Endothelial cell of hepatic sinusoid (primary cell): ENCODE results near the gene SLC43A1.
"Not testable (repeated sequence)": the region's sequence is repeated elsewhere in the genome, so short reads cannot be mapped to it uniquely, and the experiment has no call there.

ENCODE experiments used
- in situ Hi-C: cut with HindIII; loops from 2 replicates; pipeline ENCODE4 v1.10.0; 2017; ENCODE audit warnings: low sequenced_read_pairs

Gene SLC43A1

DNA sequence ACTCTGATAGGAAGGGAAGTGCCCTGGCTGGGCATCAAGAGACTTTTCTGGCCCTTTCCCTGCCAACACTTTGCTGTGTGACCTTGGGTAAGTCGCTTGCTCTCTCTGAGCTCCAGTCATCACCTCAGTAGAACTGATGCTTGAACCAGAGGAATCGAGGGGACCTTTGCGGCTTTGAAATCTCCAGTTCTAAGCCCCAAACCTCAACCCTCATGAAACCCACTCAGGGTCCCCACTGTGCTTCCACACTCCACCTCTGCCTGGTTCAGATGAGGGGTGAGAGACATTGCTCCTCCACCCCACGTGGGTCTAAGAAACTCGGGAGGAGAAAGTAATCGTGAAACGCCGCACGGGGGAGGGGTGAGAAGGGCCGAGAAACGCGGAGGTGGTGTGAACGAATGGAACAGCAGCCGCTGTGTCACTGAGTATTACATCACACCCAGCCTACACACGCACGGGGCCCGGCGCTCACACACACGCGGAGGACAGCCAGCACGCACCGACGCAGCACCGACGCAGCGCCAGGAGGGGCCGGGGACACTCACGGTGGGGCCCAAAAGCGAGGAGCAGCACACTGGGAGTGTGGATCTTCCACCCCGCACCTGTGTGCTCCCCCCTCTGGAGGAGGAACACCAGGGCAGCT is 50.8 kb downstream of the SLC43A1 start:
- in situ Hi-C loops, result no loop called here

DNA sequence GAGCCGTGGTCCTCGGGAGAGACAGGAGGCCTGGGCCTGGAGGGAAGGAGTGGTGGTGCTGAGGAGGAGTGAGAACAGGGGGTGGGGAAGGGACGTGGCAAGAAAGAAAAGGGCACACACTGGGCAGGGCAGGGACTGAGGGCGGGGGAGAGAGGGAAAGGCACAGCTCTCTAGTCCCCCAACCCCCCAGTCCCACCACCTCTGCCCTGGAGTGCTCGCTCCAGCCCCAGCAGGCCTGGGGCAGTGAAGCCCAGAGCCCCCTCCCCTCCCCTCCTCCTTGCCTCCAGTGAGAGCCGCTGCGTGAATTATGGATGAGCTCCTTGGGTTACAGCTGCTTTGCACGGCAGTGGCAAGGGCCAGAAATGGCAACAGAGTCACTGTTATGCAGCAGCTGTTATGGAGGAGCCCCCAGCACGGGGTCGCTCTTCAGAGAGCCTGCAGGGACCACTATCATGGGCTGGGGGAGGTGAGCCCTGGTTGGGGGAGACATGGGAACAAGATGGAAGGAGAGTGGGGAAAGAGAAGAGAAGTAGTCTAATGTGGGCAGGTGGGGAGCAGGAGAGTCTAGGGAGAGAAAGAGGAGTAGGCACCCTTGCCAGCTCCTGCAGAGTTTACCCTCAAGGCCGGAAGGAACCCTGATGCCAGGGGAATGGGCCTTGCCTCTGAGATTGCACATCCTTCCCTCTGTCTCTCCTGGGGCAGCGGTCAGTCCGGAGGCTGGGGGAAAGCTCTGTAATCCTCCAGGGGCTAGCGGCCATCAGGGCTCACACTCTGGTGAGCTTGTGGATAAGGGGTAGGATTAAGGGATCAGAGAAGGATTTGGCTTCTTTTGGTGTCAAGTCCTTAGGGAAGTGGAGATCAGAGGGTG is 51.6 kb downstream of the SLC43A1 start:
- in situ Hi-C loops, result no loop called here

DNA sequence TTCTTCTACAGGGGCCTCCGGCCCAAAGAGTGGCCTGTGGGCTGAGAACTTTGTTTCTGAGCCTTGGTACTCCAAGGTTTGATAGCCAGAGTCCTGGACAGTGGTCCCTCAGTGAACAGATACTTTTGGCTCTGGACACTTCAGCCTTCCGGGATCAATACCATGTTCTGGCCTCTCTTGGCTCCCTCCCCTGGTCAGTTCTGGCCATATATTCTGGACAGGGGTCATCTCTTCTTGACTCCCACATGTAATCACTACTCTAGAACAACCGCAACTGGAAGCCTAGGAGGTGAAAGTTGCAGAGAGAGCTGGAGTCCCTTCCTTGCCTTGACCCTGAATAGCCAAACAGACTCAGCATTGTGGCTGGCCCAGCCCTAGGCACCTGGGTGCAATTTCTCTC is 52.9 kb downstream of the SLC43A1 start:
- in situ Hi-C loops, result no loop called here

DNA sequence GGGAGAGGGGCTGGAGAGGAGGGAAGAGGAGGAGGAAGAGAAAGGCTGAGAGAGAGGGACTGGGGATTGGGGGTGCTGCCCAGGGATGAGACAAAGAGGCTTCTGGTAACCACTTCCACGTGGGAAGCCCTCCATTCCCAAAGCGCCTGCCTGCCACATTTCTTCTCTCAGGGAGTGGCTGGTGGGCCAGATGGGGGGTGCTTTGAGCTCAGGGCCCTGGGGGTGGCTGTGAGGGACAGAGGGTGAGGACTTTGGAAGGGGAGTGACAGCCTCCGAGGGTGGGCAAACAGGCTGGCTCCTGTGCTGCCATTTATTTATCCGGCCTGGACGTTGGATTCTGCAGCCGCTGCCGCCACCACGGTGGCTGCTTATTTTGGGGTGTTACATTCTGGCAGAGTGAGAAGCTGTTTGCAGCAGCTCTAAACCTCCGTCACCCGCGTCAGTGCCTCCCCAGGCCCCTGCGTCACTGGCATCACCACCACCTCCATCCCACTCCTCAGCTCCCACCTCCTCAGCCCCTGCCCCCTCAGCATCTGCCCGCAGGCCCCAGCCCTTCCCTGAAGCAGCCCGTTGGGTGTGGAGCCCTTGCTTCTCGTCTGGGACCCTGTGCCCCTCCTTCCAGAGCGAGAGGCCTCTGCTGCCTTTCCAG is 53.5 kb downstream of the SLC43A1 start:
- in situ Hi-C loops, result no loop called here

DNA sequence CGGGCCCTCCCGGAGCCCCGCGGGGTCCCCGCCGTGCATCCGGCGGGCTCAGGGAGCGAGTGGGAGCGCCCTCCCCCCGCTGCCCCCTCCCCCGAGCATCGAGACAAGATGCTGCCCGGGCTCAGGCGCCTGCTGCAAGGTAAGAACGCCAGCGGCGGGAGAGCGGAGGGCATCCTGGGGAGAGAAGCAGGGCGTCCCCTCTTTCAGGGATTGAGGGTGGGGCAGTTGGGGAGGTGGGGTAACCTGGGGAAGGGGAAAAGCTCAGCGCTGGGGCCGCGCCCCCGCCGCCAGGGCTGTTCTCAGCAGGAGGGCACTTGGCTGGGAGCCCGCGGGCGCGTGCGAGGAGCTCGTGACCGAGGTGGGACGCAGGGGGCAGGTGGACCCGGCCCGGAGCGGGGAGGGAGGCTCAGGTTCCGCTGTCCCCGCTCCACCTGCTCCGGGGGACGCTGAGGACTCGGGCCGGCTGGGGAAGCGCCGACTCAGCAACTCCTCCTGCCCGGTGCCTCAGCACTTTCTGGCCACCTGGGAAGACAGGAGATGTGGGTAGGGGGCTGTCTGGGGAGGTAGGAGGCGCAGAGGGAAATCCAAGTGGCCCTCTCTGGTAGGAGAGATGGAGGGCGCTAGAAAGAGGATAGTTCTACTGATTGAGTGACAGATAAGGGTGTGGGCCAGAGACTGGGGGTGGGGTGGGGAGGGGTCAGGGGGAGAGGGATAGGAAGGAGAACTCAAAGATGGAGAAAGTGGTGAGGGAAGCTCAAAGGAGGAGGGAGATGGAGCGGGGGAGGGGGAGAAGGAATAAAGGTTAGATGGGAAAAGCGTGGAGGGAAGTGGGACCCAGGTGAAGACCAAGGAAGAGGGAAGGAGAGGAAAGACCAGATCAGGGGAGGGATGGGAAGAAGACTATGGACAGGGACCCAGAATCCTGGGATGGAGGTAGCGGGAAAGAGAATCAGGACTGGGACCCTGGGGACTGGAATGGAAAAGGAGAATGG is 54.4 kb downstream of the SLC43A1 start:
- in situ Hi-C loops, result no loop called here

DNA sequence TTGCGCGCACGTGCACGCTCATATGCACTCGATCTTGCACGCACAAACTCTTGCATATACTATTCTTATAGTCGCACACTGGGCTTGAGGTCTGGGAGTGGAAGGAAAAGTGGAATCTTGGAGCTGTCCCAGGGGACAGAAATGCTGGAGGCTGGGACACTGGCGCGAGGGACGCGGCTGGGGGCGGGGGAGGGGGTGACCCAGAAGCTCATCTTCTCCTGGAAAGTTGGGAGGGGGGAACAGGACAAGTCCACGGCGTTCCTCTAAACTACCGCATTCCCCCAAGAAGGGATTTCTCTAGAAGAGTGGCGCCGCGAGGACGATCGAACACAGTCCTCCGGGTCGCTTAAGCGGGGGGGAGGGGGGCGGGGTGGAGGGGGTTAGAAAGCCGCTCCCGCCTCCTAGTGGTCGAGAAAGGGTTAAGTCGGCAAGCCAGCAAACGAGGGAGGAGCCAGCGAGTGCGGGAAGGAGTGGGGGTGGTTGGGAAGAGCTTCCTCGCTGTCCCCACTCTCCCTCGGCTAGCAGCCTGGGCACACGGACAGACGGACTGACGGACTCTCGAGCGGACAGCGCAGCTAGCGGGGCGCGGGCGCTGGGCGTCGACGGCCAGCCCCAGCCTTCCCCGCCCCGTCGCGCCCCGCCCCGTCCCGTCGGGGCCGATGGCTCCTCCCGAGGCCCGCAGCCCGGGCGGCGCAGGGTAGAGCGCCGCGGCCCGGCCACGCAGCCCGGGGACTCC is 55.3 kb downstream of the SLC43A1 start, which contains the start of gene RTN4RL2:
TSS of gene RTN4RL2 (plus strand) at position 507 of the 736 bp plus-strand sequence. CDS start 338 bp downstream, outside the sequence.
- in situ Hi-C loops, result no loop called here

DNA sequence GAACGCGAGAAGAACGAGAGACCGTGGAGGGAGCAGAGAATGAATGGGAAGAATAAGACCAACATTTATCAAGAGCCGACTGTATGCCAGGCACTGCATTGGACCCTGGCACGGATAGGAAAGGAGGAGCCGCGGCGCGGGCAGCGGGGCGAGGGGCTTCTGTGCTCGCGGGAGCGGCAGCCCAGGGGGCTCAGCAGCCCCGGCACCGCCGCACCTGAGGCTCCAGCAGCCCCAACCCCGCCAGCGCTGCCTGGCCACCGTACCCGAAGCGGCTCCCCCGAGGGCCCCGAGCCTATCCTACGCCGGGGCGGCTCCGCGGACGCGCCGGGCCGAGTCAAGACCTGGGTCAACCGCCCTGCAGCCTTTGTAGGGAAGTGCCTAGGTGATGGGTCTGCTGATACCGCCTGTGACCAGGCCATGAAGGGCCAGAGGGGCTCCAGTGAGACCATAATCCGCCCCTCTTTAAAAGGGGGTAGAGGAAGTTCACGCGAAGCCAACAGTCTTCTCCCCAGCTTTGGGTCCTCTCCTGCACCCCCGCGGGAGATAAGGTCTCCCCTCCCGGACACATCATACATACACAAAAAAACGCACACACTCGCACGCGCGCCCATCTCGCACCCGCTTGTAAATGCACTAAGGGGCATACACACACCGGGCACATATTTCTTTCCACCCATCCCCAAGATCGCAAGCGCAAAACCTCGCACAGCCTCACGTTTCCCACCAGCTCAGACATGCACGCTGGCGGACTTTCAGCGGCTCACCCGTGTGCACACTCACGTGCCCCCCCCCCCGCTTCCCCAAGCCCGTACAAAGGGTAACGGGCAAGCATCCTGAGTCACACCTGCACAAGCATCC is 56.1 kb downstream of the SLC43A1 start:
- in situ Hi-C loops, result no loop called here

DNA sequence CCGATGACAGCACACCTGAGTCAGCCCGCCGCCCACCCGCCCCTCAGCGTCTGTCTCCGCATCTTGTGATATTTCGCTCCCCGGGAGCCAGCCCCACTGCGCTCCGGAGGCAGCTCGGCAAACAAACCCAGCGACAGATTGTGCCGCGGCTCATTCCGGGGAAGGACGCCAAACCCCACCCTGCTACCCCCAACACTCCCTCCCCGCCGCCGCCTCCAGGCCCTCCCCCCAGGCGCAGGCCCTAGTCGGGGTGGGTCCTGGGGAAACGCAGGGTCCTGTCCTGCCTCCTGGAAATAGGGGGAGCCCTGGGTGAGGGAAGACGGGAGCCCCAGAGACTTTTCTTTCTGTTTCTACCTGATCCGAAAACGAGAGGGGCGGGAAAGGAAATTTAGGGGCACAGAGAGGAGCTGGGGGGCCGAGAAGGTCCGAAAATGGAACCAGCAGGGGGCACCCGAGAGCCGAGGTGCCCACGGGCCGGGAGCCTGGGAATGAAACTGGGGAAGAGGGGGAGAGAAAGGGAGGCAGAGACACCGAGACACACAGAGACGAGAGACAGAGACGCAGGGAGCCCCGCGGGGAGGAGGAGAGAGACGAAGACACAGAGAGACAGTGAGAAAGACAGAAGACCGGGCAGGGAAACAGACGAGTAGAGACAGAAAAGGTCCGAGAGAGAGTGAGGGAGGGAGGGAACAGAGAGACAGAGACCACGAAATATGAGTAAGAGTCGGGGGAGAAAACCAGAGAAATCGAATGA is 56.9 kb downstream of the SLC43A1 start:
- in situ Hi-C loops, result no loop called here

DNA sequence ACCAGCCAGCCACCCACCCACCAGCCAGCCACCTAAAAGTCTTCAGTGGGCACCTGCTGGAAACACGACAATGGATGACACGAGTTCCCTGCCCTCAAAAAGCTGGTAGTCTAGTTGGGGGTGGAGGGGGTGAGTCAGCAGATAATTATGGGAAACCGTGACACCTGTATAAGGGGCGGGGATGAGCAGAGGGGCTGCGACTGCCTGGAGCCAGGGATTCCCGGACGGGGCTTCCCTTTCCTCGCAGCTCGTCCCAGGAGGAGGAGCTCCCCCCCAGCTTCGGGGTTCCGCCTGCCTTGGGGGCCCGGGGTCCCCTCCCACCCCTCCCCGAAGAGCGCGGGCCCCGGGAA is 57.5 kb downstream of the SLC43A1 start:
- in situ Hi-C loops, result no loop called here

DNA sequence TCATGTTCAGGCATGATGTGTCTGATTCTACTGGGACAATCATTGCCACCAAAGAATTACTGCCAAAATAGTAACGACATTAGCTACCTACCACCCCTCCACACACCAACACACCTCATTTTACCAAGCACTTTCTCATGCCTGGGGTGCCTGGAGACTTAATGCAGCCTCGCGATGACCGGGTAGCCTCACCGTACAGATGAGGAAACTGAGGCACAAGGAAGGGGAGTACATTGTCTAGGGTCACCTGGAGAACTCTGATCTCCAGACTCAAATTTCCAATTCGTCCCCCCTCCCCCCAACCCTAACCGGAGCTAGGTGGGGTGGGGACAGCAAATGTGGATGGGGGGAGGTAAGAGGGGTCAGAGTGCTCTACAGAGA is 57.9 kb downstream of the SLC43A1 start:
- in situ Hi-C loops, result no loop called here

DNA sequence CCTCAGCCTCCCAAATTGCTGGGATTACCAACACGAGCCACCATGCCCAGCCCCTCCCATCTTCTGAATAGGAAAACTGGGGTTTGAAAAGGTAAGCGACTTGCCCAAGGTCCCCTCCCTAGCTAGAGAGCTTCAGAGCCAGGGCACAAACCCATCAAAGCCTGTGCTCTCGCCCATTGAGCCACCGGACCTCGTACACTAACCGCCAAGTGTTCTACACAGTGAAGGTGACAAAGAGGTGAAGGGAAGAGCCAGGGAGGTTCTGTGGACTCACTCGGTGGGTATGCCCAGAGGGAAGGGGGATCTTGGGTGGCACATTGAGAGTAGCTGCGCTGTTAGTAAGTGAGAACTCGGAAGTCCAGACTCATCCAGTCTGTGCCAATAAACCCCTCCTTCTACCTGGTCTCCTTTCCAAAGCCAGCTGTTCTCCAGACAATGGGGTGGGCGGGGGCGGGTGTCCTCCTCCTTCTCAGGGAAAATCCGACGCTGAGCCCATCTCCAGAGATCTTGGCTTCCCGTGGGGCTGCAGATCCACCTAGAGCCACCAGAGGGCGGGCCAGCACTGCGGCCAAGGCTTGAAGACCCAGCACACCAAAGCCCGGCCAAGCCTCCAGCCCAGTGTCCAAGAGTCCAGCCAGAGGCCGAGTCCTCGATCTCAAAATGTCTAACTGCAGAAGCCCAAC is 58.4 kb downstream of the SLC43A1 start:
- in situ Hi-C loops, result no loop called here

DNA sequence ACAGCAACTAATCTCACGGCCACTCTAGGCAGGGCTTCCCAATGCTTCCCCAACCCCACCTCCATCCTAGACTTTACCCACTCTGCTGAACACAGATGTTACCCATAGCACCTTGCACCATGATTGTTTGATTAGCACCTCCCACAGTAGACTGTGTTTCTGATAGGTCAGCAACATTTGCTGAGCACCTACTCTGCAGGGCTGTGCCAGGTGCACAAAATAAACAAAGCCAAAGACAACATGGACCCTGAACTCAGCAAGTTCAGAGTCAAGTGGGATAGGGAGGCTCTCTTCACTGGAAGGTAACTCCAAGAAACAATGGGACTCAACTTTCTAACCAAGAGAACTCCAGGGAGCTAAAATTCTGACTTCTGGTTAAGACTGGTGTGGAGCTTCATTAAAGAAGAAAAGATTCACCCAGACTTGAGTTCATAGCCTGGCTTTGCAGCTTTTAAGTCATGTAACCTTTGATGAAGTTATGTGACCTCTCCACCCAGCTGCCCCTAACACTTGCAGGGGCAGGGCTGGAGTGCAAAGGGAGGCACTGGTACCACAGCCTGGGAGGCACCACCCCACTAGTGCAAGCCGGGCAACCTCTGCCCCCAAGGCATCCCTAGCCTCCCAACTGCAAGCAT is 61.8 kb downstream of the SLC43A1 start:
- in situ Hi-C loops, result no loop called here

DNA sequence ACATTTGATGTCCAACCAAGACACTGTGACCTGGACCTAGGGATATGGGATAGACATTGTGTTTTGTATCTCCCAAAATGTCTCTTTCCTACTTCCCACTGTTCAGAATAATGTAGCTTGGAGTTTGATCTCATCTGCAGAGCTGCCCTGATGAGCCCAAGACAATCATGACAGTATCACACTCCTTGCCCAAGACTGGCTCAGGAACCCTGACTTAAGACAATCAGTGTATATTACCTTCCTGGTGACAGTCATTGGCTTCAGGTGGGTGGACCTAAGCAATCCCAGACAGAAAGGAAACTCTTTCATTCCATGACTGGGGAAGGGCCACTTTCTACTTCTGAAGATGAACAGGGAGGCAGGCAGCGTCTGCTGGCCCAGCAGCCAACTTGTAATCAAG is 69.4 kb downstream of the SLC43A1 start:
- in situ Hi-C loops, result no loop called here

DNA sequence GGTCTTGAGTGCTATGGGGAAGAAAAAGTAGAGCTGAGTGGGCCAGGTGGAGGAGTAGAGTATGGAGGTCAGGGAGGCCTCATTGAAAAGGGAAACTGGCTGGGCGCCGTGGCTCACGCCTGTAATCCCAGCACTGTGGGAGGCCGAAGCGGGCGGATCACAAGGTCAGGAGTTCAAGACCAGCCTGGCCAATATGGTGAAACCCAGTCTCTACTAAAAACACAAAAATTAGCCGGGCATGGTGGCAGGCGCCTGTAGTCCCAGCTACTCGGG is 70.4 kb downstream of the SLC43A1 start:
- in situ Hi-C loops, result not testable (repeated sequence)

DNA sequence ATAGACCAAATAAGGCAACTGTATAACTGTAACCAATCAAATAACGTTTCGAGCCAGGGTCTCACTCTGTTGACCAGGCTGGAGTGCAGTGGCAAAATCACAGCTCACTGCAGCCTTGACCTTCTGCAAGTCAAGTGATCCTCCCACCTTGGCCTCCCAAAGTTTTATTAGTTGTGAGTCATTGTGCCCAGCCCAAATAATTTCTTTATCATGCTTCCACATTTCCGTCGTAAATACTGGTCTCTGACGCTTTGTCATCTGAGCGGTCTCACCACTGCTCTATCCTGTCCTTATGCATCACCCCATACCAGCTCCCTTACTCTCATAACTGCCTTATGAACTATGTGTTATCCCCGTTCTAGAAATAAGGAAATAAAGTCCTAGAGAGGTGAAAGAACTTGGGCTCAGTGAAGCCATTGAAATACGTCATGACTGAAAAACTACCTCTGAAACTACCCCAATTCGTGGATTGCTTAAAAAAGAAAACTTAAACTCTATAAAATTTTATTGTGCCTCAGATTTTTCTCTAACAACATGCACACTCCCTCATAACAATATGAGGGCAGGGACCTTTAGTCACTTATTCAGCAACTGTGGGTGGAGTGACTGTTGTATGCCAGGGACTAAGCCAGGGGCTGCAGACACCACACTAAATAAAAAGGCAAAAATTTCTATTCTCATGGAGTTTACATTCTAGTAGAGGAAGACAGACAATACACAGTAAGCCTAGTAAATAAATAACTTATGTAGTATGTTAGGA is 71.0 kb downstream of the SLC43A1 start:
- in situ Hi-C loops, result no loop called here

DNA sequence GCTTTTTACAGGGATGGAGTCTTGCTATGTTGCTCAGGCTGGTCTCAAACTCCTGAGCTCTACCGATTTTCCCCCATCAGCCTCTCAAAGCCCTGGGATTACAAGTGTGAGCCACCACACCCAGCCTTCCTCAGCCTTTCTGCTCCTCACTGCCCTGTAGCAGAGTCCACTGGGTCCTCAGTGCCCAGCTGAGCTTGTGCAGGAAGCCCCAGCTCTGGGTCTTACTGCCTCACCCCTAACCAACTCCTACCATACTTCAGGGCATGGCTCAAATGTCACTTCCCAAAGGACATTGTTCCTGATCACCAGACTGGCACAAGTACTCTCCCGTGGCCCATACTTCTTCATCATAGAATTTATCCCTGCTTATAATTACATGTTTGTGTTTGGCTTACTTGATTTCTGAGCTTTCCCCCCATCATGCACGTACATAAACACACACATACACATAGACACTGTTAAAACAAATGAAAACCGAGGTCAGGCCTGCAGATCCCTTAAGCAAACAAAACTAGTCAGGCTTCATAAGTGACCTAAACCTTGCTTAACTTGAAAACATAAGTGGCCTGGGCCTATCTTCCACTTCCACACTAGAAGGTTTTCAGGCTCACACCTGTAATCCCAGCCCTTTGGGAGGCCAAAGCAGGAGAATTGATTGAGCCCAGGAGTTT is 74.6 kb downstream of the SLC43A1 start:
- in situ Hi-C loops, result no loop called here
